ENCODE data around the gene IGSF21. TPM values are rescaled to one million over a fixed set of nuclear protein-coding genes. Genes with fewer than 3 reads are reported as not detected.

Gene IGSF21
- polyA plus RNA-seq, 1 of the 3 experiments (the other 2 are of a cell fraction): not detected

DNA sequence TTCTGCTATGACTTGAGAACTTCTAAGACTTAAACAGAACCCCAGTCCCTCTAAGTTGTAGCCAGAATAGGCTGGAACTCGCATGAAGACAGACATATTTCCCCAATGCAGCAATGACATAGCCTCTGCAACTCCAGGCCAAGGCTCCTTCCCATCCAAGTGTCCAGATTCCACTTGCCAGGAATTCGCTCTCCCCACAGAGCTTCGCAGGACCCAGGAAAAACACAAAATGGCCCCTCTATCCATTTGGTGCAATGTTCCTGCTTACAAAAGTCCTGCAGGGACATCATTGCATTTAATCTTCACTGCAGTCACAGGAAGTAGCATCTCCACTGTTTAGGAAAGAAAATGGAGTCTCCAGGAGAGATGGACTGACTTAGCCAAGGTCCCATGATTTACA lies 225.6 kb downstream of the IGSF21 start:
- Histone ChIP-seq H3K4me3 (ENCODE audit: low read depth in 2 of 2, low read length in 1 of 2) (no peak overlapping the region), H3K4me2 (no peak overlapping the region), H4K20me1 (ENCODE audit: insufficient read depth) (no peaks in the 10 kb centered on the region), H3K27ac (ENCODE audit: low read depth in 2 of 2, low read length in 1 of 2) (no peak overlapping the region), H3K9ac (no peak overlapping the region), H2AFZ (ENCODE audit: low read depth) (no peak overlapping the region), H3K9me2 (no peaks in the 10 kb centered on the region), H3K79me2 (ENCODE audit: insufficient read depth) (no peaks in the 10 kb centered on the region), H3K9me3 (no peaks in the 10 kb centered on the region), H3F3A (replicated peaks; ENCODE audit: insufficient read depth) (no peaks in the 10 kb centered on the region), H3K4me1 (ENCODE audit: control insufficient read depth in 1 of 2, insufficient read depth in 2 of 2, low read depth in 1 of 2, low read length in 1 of 2) (peaks cover 0 to 5% of the 10 kb centered on the region in 2 experiments; a peak in 1 of 4 replicates), H3K36me3 (replicated peaks in 1 of 2; ENCODE audit: control insufficient read depth in 1 of 2, insufficient read depth in 2 of 2, low read length in 1 of 2) (no peaks in the 10 kb centered on the region), H3K27me3 (ENCODE audit: insufficient read depth) (no peaks in the 10 kb centered on the region)
- DNase-seq: no peak
- CTCF ChIA-PET: interaction anchor here (1.1 kb wide), 1 partner anchor 264 kb away, joined by 3 read pairs; no protein-coding TSS in a partner anchor
- POLR2A ChIA-PET: no interaction called here
- WGBS (ENCODE audit: low lambda C conversion rate): 23% methylated on average over 3 of the region's 3 CpGs
- TF ChIP-seq CHD2 (IDR thresholded peaks at IDR 0.05; ENCODE audit: low read length, partially characterized antibody) (no peak), GABPA (IDR thresholded peaks at IDR 0.05; ENCODE audit: low read depth) (no peak), ELF1 (IDR thresholded peaks at IDR 0.05) (no peak), TAF1 (IDR thresholded peaks at IDR 0.05; ENCODE audit: borderline replicate concordance, low read depth, low read length) (no peak), RXRA (IDR thresholded peaks at IDR 0.05; ENCODE audit: borderline replicate concordance, low read depth) (no peak), RCOR1 (IDR thresholded peaks at IDR 0.05; ENCODE audit: low read length) (no peak), TEAD4 (IDR thresholded peaks at IDR 0.05; ENCODE audit: borderline replicate concordance, insufficient read depth) (no peak), USF1 (IDR thresholded peaks at IDR 0.05; ENCODE audit: borderline replicate concordance, low read depth) (no peak), JUND (IDR thresholded peaks at IDR 0.05) (no peak), FOSL2 (IDR thresholded peaks at IDR 0.05; ENCODE audit: borderline replicate concordance, low read depth) (no peak), RAD21 (IDR thresholded peaks at IDR 0.05; ENCODE audit: low read length) (no peak), RFX5 (IDR thresholded peaks at IDR 0.05; ENCODE audit: low read length) (no peak), GATA2 (CRISPR knock-in tag; IDR thresholded peaks at IDR 0.05) (no peak), MXI1 (IDR thresholded peaks at IDR 0.05; ENCODE audit: low read depth, low read length) (no peak), FOXJ3 (CRISPR knock-in tag; IDR thresholded peaks at IDR 0.05) (no peak)
- TF ChIP-seq, protein P1, sequence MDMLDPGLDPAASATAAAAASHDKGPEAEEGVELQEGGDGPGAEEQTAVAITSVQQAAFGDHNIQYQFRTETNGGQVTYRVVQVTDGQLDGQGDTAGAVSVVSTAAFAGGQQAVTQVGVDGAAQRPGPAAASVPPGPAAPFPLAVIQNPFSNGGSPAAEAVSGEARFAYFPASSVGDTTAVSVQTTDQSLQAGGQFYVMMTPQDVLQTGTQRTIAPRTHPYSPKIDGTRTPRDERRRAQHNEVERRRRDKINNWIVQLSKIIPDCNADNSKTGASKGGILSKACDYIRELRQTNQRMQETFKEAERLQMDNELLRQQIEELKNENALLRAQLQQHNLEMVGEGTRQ (IDR thresholded peaks at IDR 0.05; ENCODE audit: borderline replicate concordance, low read depth, low read length): no peak
- TF ChIP-seq, protein P2, sequence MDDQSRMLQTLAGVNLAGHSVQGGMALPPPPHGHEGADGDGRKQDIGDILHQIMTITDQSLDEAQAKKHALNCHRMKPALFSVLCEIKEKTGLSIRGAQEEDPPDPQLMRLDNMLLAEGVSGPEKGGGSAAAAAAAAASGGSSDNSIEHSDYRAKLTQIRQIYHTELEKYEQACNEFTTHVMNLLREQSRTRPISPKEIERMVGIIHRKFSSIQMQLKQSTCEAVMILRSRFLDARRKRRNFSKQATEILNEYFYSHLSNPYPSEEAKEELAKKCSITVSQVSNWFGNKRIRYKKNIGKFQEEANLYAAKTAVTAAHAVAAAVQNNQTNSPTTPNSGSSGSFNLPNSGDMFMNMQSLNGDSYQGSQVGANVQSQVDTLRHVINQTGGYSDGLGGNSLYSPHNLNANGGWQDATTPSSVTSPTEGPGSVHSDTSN (IDR thresholded peaks at IDR 0.05): no peak

DNA sequence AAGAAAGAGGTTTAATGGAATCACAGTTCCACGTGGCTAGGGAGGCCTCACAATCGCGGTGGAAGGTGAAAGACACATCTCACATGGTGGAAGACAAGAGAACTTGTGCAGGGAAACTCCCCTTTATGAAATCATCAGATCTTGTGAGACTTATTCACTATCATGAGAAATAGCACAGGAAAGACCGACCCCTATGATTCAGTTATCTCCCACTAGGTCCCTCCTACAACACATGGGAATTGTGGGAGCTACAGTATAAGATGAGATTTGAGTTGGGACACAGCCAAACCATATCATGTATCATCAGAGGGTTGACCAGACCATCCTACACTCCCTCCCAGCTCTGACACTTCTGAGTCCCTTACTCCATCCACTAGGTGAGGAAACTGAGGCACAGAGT lies 229.2 kb downstream of the IGSF21 start:
- POLR2A ChIA-PET: no interaction called here
- 39% methylated on average over 4 of the region's 4 CpGs for WGBS (ENCODE audit: low lambda C conversion rate)
- no peaks in the 10 kb centered on the region for H3K9me2 ChIP-seq
- H3K36me3 ChIP-seq (replicated peaks in 1 of 2; ENCODE audit: control insufficient read depth in 1 of 2, insufficient read depth in 2 of 2, low read length in 1 of 2): no peaks in the 10 kb centered on the region
- no peak for DNase-seq
- H4K20me1 ChIP-seq (ENCODE audit: insufficient read depth): no peaks in the 10 kb centered on the region
- no peaks in the 10 kb centered on the region for H3K27me3 ChIP-seq (ENCODE audit: insufficient read depth)
- no peak overlapping the region for H3K4me2 ChIP-seq
- no peaks in the 10 kb centered on the region for H3K4me1 ChIP-seq (ENCODE audit: control insufficient read depth in 1 of 2, insufficient read depth in 2 of 2, low read depth in 1 of 2, low read length in 1 of 2)
- CTCF ChIA-PET: interaction anchor here (1.5 kb wide), 1 partner anchor 13 kb away, joined by 3 read pairs; no protein-coding TSS in a partner anchor
- H3K79me2 ChIP-seq (ENCODE audit: insufficient read depth): no peaks in the 10 kb centered on the region
- no peaks in the 10 kb centered on the region for H3F3A ChIP-seq (replicated peaks; ENCODE audit: insufficient read depth)
- H3K4me3 ChIP-seq (ENCODE audit: low read depth in 2 of 2, low read length in 1 of 2): no peak overlapping the region
- no peaks in the 10 kb centered on the region for H3K9me3 ChIP-seq
- no peak overlapping the region for H2AFZ ChIP-seq (ENCODE audit: low read depth)
- H3K9ac ChIP-seq: no peak overlapping the region
- H3K27ac ChIP-seq (ENCODE audit: low read depth in 2 of 2, low read length in 1 of 2): no peak overlapping the region
- TF ChIP-seq, protein P3, sequence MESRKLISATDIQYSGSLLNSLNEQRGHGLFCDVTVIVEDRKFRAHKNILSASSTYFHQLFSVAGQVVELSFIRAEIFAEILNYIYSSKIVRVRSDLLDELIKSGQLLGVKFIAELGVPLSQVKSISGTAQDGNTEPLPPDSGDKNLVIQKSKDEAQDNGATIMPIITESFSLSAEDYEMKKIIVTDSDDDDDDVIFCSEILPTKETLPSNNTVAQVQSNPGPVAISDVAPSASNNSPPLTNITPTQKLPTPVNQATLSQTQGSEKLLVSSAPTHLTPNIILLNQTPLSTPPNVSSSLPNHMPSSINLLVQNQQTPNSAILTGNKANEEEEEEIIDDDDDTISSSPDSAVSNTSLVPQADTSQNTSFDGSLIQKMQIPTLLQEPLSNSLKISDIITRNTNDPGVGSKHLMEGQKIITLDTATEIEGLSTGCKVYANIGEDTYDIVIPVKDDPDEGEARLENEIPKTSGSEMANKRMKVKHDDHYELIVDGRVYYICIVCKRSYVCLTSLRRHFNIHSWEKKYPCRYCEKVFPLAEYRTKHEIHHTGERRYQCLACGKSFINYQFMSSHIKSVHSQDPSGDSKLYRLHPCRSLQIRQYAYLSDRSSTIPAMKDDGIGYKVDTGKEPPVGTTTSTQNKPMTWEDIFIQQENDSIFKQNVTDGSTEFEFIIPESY (IDR thresholded peaks at IDR 0.05; ENCODE audit: borderline replicate concordance, low read depth): no peak
- TF ChIP-seq USF1 (IDR thresholded peaks at IDR 0.05; ENCODE audit: borderline replicate concordance, low read depth): no peak
- TF ChIP-seq CTCF (IDR thresholded peaks at IDR 0.05): no peak
- no peak for TF ChIP-seq RAD21 (IDR thresholded peaks at IDR 0.05; ENCODE audit: low read length)
- no peak for TF ChIP-seq TAF1 (IDR thresholded peaks at IDR 0.05; ENCODE audit: borderline replicate concordance, low read depth, low read length)
- TF ChIP-seq SMC3 (IDR thresholded peaks at IDR 0.05; ENCODE audit: low read depth, low read length): no peak
- no peak for TF ChIP-seq POLR2AphosphoS5 (IDR thresholded peaks at IDR 0.05; ENCODE audit: low read depth, low read length)
- TF ChIP-seq FOSL2 (IDR thresholded peaks at IDR 0.05; ENCODE audit: borderline replicate concordance, low read depth): no peak
